Stimulated activated CD8-positive, alpha-beta memory T cell treated with anti-CD3 and anti-CD28 coated beads, Interleukin-7, amount 100 ng/mL, for 24 hours (primary cell): ENCODE results near the gene FOXN3.

Experiments
- DNase-seq: peaks from one replicate; pipeline ENCODE4 v3.0.0-alpha.2; 2020; ENCODE audit warnings: low read depth

Gene FOXN3

GRCh38 chr14:89408907-89409700 lies 7.9 kb downstream of the FOXN3 start:
- DNase-seq: no peak

- DNase-seq: no peak
These were observed 9.2 kb downstream of the FOXN3 start for GRCh38 chr14:89407856-89408255.

- no peak for DNase-seq
These were observed 10.1 kb downstream of the FOXN3 start for GRCh38 chr14:89406941-89407340.

- no peak for DNase-seq
These were observed 10.7 kb downstream of the FOXN3 start for GRCh38 chr14:89406361-89406760.

GRCh38 chr14:89405712-89406111 lies 11.3 kb downstream of the FOXN3 start:
- DNase-seq: no peak

GRCh38 chr14:89402363-89402762 lies 14.7 kb downstream of the FOXN3 start:
- DNase-seq: no peak

- no peak for DNase-seq
These were observed 15.3 kb downstream of the FOXN3 start for GRCh38 chr14:89401761-89402160.

GRCh38 chr14:89401241-89401640 lies 15.8 kb downstream of the FOXN3 start:
- DNase-seq: no peak

GRCh38 chr14:89400529-89400928 lies 16.5 kb downstream of the FOXN3 start:
- DNase-seq: no peak

GRCh38 chr14:89399594-89400068 lies 17.4 kb downstream of the FOXN3 start:
- no peak for DNase-seq

GRCh38 chr14:89399157-89399556 lies 17.9 kb downstream of the FOXN3 start:
- DNase-seq: no peak

GRCh38 chr14:89397569-89398230 lies 19.3 kb downstream of the FOXN3 start:
- no peak for DNase-seq

GRCh38 chr14:89394972-89395371 lies 22.1 kb downstream of the FOXN3 start:
- no peak for DNase-seq

GRCh38 chr14:89393222-89393745 lies 23.7 kb downstream of the FOXN3 start:
- DNase-seq: no peak

GRCh38 chr14:89392181-89392580 lies 24.9 kb downstream of the FOXN3 start:
- no peak for DNase-seq

GRCh38 chr14:89391556-89391955 lies 25.5 kb downstream of the FOXN3 start:
- no peak for DNase-seq

GRCh38 chr14:89391123-89391522 lies 25.9 kb downstream of the FOXN3 start:
- no peak for DNase-seq

- no peak for DNase-seq
These were observed 28.2 kb downstream of the FOXN3 start for GRCh38 chr14:89388853-89389252.

GRCh38 chr14:89387922-89388685 lies 28.9 kb downstream of the FOXN3 start:
- DNase-seq: no peak

- DNase-seq: no peak
These were observed 30.7 kb downstream of the FOXN3 start for GRCh38 chr14:89386212-89386886.

- DNase-seq: no peak
These were observed 32.4 kb downstream of the FOXN3 start for GRCh38 chr14:89384636-89385035.

GRCh38 chr14:89384023-89384422 lies 33.0 kb downstream of the FOXN3 start:
- DNase-seq: no peak
